Spleen (tissue), 7 donors: ENCODE data around the gene PABPC1L.

Source experiments
- CTCF ChIP-seq, 11 experiments: fragments of 200-600 bp in 7 of 11; fragments of 450-650 bp in 4 of 11; sonication (generic) in 4 of 11; IDR thresholded peaks in 8 of 11; conservative IDR thresholded peaks in 3 of 11; 1 replicate in 7 of 11; 2 replicates in 4 of 11; pipeline versions ENCODE4 v1.4.0 to v1.8.0; 2016 to 2021; ENCODE audit warnings: antibody characterized with exemption in 11 of 11, inconsistent platforms in 4 of 11, mild to moderate bottlenecking in 1 of 11
- POLR2A ChIP-seq, 3 donors: fragments of 450-650 bp; IDR thresholded peaks; one replicate each; pipeline ENCODE4 v1.5.1; 2017; ENCODE audit warnings: antibody characterized with exemption in 3 of 3, mild to moderate bottlenecking in 1 of 3
- POLR2AphosphoS5 ChIP-seq, 3 donors: sonication (generic); formaldehyde crosslinking; IDR thresholded peaks; one replicate each; pipeline ENCODE4 v1.5.1; 2017; ENCODE audit warnings: antibody characterized with exemption in 3 of 3
- donor health status: DM: no; HTN: no; CAD: no; lungs with moderate emphysema.
- donor health status: DM: no; HTN: no; CAD: no.
- donor health status: DM: no; HTN: no; CAD: no.

- TF ChIP-seq CTCF (IDR thresholded peaks at IDR 0.05 in 8 of 11, conservative IDR thresholded peaks at IDR 0.05 in 3 of 11) = no peak
- no peak for TF ChIP-seq POLR2A (IDR thresholded peaks at IDR 0.05)
- no peak for TF ChIP-seq POLR2AphosphoS5 (IDR thresholded peaks at IDR 0.05)
These were observed 40.5 kb downstream of the PABPC1L start for GRCh38 chr20:44950368-44950767.
